CD4-positive, alpha-beta T cell treated with Interleukin-17A for 1 hour (primary cell): Measurements from ENCODE around the gene DNAH9.
A peak's percentile ranks its signal among the peaks of the same experiment; 100 is the strongest.

ENCODE experiments used
- DNase-seq: peaks from one replicate; pipeline ENCODE4 v3.0.0-alpha.2; 2020

Gene DNAH9

GRCh38 chr17:11608396-11608795 is 10.1 kb downstream of the DNAH9 start:
- no peak for DNase-seq

- DNase-seq: no peak
These were observed 12.8 kb downstream of the DNAH9 start for GRCh38 chr17:11610999-11611566.

GRCh38 chr17:11612956-11613355 is 14.7 kb downstream of the DNAH9 start:
- DNase-seq: no peak

- DNase-seq: no peak
These were observed 20.7 kb downstream of the DNAH9 start for GRCh38 chr17:11618861-11619566.

GRCh38 chr17:11622492-11622891 is 24.2 kb downstream of the DNAH9 start:
- no peak for DNase-seq

- no peak for DNase-seq
These were observed 26.7 kb downstream of the DNAH9 start for GRCh38 chr17:11624976-11625375.

DNA sequence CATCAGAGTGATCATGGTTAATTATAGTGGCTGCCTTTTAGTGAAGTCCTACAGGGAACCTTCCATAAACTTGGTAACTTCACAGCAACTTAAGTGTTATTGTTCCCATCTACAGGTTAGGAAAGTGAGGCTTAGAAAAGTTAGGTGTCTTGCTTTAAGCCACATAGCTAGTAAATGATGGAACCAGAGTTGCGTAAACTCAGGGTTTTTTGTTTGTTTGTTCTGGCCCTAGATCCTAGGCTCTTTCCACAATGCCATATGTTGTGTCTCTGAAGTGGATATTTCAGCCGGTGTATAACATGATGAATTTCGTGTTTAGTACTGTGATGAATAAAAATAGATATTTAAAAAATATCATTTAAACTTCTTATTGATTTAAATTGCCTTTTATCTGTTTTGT is 27.6 kb downstream of the DNAH9 start:
- DNase-seq: no peak

GRCh38 chr17:11627301-11627940 is 29.2 kb downstream of the DNAH9 start:
- no peak for DNase-seq

DNA sequence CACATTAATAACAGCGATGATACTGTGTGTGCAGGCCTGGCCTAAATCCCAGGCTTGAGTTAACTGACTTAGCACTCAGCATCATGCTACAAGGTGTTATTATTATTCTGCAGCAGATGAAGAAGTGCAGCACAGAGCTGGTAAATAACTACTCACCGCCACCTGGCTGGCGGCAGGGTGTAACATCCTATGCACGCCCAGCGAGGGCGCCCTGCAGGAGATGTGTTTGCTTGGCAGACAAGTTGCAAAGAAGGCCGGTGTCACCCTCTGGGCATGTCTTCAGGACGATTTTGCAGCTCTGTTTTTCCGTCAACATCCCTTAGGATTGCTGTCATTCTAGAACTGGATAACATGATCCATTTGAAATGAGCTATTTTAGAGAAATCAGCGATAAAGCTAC is 30.1 kb downstream of the DNAH9 start:
- no peak for DNase-seq

- no peak for DNase-seq
These were observed 30.6 kb downstream of the DNAH9 start for GRCh38 chr17:11628831-11629230.

DNA sequence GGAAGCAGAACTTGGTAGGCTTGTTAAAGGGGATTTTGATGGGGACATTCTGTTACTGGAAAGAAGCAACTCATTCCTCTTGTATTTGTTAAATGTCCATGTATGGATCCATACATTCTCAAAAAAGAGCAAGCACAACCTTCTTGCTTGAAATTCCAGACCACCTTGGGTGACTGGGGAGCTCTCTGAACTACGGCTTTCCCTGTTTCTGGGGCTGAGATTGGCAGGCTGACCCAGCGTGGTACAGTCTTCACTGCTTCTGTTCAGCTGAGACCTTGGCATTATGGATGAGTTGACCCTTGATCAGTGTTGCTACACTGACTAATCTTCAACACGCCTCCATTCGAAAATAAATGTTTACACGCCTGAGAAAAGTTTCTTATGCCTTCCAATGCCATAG is 38.5 kb downstream of the DNAH9 start:
- no peak for DNase-seq

- DNase-seq: no peak
These were observed 39.5 kb downstream of the DNAH9 start for GRCh38 chr17:11637796-11638195.

- no peak for DNase-seq
These were observed 40.5 kb downstream of the DNAH9 start for GRCh38 chr17:11638700-11639265.

GRCh38 chr17:11639736-11640462 is 41.6 kb downstream of the DNAH9 start:
- DNase-seq: no peak

DNA sequence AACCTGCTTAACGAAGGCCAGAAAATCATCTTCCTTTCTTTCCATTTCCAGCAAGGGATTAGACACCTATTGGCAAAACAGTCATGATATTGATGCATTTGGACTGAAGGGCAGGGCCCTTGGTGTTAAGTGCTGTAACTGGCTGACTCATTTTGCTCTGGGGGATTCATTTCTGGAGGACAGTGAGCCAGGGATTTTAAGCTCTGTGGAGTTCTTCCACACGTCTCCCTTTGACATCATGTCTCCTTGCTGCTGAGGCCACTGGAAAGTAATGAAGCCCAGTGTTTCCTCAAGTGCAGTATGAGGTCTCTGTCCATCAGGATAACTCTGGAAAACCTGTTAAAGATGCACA is 42.2 kb downstream of the DNAH9 start:
- no peak for DNase-seq

GRCh38 chr17:11641521-11642275 is 43.4 kb downstream of the DNAH9 start:
- DNase-seq: no peak

GRCh38 chr17:11642655-11643054 is 44.4 kb downstream of the DNAH9 start:
- no peak for DNase-seq

- no peak for DNase-seq
These were observed 45.6 kb downstream of the DNAH9 start for GRCh38 chr17:11643851-11644250.

DNA sequence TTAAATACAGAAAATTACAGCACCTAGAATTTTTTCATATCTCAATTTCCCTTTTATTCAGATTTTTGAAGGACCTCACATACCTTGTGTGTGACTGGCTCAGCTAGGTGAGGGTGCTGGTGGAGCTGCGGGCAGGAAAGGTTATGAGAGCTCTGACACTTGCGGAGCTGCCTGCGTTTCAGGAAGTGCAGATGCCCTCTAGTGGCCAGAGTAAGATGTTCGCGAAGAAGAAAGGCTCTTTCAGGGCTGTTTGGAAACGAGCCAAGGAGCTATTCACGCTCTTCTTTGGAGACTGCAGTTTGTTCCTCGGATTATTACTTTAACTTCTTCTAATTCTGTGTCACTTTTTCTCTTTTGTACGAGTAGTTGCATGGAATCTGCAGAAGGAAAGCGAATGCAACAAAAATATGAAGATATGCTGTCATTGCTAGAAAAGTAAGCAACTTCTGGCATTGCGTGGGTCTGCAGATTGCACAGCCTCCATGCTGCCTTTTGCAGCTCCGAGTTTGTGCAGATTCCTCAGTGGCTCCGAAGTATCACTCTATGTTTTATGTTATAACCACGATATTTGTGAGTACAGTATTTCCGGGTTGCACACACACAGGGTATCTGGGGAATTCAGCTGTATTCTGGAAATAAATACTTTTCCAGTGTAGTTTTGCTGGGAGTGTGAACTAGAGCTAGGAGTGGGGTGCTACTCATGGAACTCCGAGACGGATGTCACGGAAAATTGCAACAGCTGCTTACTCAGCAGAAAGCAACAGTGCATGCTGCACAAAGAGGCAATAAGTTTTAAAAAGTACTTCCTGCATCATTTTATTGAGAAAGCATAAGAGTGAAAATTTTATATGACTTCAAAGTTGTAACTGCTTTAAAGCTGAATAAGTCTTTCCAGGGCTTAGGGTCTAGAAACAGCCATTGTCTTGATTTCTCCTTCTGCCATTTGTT is 46.3 kb downstream of the DNAH9 start:
- DNase-seq: peak; percentile 25

DNA sequence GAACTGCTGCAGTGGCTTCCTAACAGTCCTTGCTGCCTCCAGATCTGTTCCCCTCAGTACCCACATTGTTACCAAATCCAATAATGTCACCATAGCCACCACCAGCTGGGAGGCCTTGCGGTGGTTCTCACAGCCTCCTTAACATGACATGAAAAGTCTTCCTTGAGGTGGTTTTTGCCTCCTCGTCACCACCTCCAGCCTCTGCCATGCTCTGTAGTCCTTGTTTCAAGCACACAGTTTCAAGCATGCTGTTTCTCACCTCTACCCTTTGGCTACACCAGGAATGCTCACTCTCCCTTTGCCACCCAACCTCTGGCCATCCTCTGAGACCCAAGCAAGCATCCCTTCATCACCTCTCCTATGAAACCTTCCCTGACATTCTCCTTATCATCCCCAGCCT is 47.2 kb downstream of the DNAH9 start:
- DNase-seq: no peak

DNA sequence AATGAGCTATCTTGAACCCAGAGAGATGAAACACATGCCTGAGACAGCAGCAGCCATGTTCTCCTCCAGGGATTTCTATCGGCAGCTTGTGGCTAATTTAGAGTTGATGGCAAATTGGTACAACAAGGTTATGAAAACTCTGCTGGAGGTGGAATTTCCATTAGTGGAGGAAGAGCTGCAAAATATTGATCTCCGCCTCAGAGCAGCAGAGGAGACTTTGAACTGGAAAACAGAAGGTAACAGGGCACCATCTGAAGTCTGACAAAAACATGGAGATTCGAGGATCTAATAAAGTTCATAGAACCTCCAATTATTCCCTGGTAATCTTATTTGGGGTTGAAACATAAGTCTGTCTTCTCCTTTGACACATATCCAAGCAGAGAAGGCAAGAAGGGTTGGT is 52.8 kb downstream of the DNAH9 start:
- DNase-seq: no peak

DNA sequence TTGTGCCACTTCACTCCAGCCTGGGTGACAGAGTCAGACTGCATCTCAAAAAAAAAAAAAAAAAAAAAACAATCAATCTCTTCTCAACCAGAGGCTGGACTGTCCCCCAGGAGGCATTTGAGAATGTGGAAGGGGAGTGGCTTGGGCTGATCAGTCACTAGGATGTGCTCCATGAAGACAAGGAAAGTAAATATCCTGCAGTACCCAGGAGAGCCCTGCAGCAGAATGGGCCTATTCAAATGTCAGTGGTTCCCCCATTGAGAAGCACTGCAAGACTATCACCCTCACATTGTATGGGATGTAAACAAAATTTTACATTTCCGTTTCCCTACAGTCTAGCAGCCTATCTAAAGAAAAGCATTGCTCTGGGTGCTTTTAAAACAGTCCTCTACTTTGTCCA is 70.3 kb downstream of the DNAH9 start:
- no peak for DNase-seq
